PC-3 (cell line): ENCODE data around the gene KCTD1. TPM values are rescaled to one million over a fixed set of nuclear protein-coding genes. Genes with fewer than 3 reads are reported as not detected.

ENCODE experiments used
- microRNA-seq: library from miRNA; unstranded; fragments of <30 nt; microRNA quantifications from one replicate; pipeline ENCODE4 v1.1.0, GENCODE V29; 2020; ENCODE audit not compliant: unreplicated experiment
- total RNA-seq: library from RNA; depleted of rRNA; stranded (reverse); fragments of >200 nt; gene quantifications from 2 replicates; pipeline ENCODE4 v1.2.3, GENCODE V29; 2014

Gene KCTD1
- total RNA-seq, 1 experiment from 2014 or later = 15.8 TPM

Small RNAs within 50 kb of the gene (microRNA-seq; reads per million reads assigned to microRNA genes)
- gene MIR8057 = not detected
